Measurements from ENCODE around the gene DGKE.
A peak's percentile ranks its signal among the peaks of the same experiment; 100 is the strongest.

The DGKE gene

GRCh38 chr17:56833809-56834379 is at the start of gene DGKE, which contains the start of gene C17orf67:
TSS of gene DGKE (plus strand) at chr17:56834151. CDS start at chr17:56834796, 645 bp downstream.
TSS of gene C17orf67 (minus strand) at chr17:56833920. CDS start at chr17:56815810, 18,110 bp downstream.
- DNase-seq (ENCODE audit: low spot score) = peak; percentile 98

GRCh38 chr17:56785405-56785804 is 48.5 kb upstream of the DGKE start:
- no peak for DNase-seq (ENCODE audit: low spot score)

- no peak for DNase-seq (ENCODE audit: low spot score)
Observed at GRCh38 chr17:56785997-56786680, 47.8 kb upstream of the DGKE start.

- DNase-seq (ENCODE audit: low spot score) = peak; percentile 48
Observed at GRCh38 chr17:56786989-56787482, 46.9 kb upstream of the DGKE start.

GRCh38 chr17:56792267-56792666 is 41.7 kb upstream of the DGKE start:
- no peak for DNase-seq (ENCODE audit: low spot score)

- no peak for DNase-seq (ENCODE audit: low spot score)
Observed at GRCh38 chr17:56793531-56793930, 40.4 kb upstream of the DGKE start.

GRCh38 chr17:56793957-56794356 is 40.0 kb upstream of the DGKE start:
- no peak for DNase-seq (ENCODE audit: low spot score)

- DNase-seq (ENCODE audit: low spot score) = no peak
Observed at GRCh38 chr17:56795221-56795865, 38.6 kb upstream of the DGKE start.

- DNase-seq (ENCODE audit: low spot score) = no peak
Observed at GRCh38 chr17:56796536-56796935, 37.4 kb upstream of the DGKE start.

GRCh38 chr17:56798916-56799315 is 35.0 kb upstream of the DGKE start:
- no peak for DNase-seq (ENCODE audit: low spot score)

GRCh38 chr17:56801459-56802178 is 32.3 kb upstream of the DGKE start:
- DNase-seq (ENCODE audit: low spot score) = no peak

GRCh38 chr17:56803071-56803470 is 30.9 kb upstream of the DGKE start:
- no peak for DNase-seq (ENCODE audit: low spot score)

- no peak for DNase-seq (ENCODE audit: low spot score)
Observed at GRCh38 chr17:56804454-56804853, 29.5 kb upstream of the DGKE start.

GRCh38 chr17:56806949-56807348 is 27.0 kb upstream of the DGKE start:
- no peak for DNase-seq (ENCODE audit: low spot score)

- no peak for DNase-seq (ENCODE audit: low spot score)
Observed at GRCh38 chr17:56807723-56808122, 26.2 kb upstream of the DGKE start.

- no peak for DNase-seq (ENCODE audit: low spot score)
Observed at GRCh38 chr17:56808503-56808902, 25.4 kb upstream of the DGKE start.

GRCh38 chr17:56809106-56809819 is 24.7 kb upstream of the DGKE start:
- DNase-seq (ENCODE audit: low spot score) = no peak

GRCh38 chr17:56809820-56810179 is 24.2 kb upstream of the DGKE start:
- DNase-seq (ENCODE audit: low spot score) = no peak

GRCh38 chr17:56810343-56810742 is 23.6 kb upstream of the DGKE start:
- DNase-seq (ENCODE audit: low spot score) = no peak

- no peak for DNase-seq (ENCODE audit: low spot score)
Observed at GRCh38 chr17:56810891-56811775, 22.8 kb upstream of the DGKE start.

GRCh38 chr17:56812901-56813388 is 21.0 kb upstream of the DGKE start:
- DNase-seq (ENCODE audit: low spot score) = no peak
